HK-2 (cell line): ENCODE data around the gene PEX19.
"Not testable (repeated sequence)": the region's sequence is repeated elsewhere in the genome, so short reads cannot be mapped to it uniquely, and the experiment has no call there.

Experiments used
- DNase-seq: peaks from one replicate; pipeline ENCODE4 v3.0.0-alpha.2; 2018; ENCODE audit not compliant: unreplicated experiment

Gene PEX19, protein sequence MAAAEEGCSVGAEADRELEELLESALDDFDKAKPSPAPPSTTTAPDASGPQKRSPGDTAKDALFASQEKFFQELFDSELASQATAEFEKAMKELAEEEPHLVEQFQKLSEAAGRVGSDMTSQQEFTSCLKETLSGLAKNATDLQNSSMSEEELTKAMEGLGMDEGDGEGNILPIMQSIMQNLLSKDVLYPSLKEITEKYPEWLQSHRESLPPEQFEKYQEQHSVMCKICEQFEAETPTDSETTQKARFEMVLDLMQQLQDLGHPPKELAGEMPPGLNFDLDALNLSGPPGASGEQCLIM

DNA sequence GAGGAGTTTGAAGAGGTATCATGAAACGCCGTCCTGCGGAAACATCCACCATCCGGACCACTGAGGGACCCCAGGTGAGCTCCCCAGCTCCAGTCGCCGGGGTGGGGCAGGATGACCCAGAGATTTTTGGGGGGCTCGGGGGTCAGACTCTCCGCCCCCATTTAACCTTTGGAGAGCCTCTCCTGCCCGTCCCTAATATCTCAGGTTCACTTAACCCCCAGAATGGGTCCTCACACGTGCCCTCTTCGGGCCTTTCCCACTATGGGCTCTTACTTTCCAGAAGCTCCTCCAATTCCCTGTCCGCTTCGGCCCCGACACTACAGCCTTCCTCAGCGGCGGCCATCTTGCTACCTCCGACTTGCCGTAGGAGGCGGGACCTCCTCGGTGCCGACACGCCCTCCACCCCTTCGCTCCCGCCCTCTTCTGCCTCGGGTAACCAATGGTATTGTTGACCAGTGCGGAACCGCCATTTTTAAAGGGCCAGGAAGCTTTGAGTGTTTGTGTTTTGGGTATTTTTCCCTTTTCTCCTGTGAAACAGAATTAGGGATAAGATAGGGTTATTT lies at the start of gene PEX19:
Gene PEX19 (minus strand): TSS at position 352 of the 563 bp plus-strand sequence. CDS start 9 bp downstream, at position 343.
- peak; percentile 92 for DNase-seq

GRCh38 chr1:160332516-160332915 lies 47.6 kb upstream of the PEX19 start:
- DNase-seq = no peak

GRCh38 chr1:160330119-160330518 lies 45.2 kb upstream of the PEX19 start:
- DNase-seq = no peak

DNA sequence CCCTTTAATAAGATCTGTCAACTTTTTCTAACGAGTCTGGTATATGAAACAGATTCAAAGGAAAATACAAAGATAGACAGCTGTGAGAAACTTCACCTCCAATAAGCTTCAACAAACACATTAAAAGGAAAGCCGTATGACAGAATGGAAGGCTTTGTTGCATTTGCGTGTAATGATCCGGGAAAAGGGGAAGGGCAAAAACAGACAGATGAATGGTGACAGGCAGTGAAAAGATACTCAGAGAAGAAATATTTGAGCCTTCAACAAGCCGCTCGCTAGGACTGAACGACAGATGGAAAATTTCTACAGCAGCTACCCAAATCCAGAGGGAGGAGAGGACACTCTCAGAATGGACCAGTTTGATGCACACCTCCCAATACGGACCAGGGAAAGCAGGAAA lies 43.3 kb upstream of the PEX19 start:
- DNase-seq = no peak

DNA sequence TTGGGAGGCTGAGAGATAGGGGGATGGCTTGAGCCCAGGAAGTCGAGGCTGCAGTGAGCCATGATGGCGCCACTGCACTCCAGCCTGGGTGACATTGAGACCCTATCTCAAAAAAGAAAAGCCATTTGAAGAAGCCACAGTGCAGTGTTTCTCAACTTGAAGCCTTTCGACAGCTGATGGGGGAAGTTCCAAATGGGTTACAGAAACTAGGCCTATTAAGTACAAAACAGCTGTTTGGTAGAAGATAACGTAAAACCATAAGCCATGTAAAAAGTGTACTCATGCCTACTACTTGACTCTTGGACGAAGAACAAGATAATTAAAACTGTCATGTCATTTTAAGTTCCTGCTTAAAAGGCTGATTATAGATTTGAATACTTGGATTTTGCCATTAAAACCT lies 41.5 kb upstream of the PEX19 start:
- DNase-seq = no peak

DNA sequence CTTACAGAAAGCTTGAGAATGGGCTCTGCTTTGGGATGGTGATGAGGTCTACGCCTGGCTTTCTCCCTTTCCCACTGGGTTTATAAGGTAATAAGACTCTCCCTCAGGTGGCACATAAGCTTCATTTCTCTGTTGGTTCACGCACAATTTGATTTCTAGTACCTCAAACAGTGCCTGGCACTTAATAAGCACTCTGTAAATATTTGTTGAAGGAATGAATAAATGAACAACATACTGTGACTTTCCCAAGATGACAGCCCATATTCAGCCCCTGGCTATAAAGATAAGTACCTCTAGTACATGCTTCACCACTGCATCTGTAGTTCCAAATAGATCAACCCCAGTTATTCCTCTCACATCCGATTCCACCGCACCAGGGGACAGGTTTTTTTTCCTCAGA lies 40.3 kb upstream of the PEX19 start:
- no peak for DNase-seq

DNA sequence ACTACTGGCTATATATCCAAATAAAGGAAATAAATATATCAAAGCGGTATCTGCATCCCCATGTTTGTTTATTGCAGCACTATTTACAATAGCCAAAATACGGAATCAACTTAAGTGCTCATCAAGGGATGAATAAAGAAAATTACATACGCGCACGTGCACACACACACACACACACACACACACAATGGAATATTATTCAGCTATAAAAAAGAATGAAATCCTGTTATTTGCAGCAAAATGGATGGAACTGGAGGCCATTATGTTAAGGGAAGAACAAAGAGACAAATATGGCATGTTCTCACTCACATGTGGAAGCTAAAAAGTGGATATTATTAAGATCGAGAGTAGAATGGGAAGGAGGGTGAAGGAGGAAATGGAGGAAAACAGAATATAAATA lies 37.9 kb upstream of the PEX19 start:
- no peak for DNase-seq

DNA sequence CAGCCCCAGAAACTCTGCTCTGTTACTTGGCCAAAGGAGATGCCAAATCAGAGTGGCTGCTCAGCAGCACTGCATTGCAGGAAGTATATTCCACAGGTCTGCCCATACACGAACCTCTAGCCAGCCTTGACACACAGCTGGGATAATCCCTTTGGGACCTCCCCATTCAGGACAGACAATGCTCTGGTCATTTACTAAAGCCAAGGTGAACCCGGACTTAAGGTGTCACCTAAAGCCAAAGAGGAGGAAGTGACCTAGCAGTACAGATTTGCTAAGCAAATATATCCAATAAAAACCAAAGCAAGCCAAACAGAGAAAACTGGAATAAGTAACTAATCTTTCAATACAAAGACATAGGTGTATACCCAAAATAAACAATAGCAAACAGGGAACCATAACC lies 30.4 kb upstream of the PEX19 start:
- no peak for DNase-seq

- no peak for DNase-seq
Observed at GRCh38 chr1:160309571-160309970, 24.6 kb upstream of the PEX19 start.

GRCh38 chr1:160309185-160309557 lies 24.2 kb upstream of the PEX19 start:
- no peak for DNase-seq

DNA sequence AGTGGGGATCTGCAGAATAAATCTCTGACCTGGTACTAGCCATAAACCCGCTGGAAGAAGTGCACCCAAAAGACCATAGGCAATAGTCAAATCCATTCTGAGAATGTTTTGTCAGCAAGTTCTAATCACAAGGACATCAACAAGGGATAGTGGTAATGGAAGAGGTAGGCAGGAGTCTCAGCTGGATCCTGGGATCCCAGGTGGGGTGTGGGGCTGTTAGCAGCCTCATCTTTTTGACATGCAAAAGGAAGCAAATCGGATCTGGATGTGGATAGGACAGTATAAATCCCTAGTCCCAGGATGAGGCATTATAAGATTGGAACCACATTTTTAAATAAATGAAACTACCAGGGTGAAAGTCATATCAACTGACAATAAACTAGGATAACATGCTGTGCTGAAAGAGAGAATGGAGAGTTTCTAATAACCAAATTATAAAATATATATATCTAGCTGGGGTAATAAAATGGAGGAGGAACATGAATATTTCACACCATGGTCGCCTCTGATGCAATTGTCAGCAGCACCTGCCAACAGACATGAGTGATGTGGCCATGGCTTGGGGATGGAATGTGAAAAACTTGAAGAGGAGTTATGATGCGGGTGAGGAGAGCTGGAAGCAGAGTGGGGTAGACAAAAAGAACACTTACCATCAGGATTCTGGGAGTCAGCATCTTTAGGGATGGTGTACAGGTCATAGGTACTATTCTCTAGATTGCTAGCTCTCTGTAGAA lies 23.7 kb upstream of the PEX19 start:
- DNase-seq = no peak

DNA sequence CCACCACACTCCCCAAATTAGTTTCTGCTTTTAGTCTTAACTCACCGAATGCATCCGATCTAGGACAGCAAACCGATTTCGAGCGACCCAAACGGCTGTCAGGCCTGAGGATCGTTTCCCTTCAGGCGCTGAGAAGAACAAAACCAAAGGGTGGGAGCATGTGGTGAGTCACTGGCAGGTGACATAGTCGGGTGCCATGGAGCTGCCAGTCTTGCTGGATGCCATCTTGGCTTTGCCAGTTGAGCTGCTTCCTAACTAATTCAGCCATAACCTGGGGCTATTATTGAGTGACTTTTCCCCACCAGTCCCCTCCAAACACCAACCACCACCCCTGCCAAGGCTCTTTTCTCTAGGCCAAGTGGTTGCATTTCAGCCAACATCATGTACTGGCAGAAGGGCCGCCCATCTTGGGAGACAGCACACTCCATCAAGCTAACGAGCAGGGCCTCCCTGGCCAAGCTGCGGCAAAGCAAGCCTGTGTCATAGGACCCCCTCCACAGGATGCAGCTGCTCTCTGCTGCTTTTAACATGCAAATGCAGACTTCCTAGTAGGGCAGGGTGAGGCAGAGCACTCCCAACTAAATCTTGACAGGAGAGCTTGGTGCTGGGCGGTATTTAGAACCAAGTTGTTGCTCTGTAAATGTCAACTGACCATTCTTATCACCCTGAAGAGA lies 22.3 kb upstream of the PEX19 start:
- DNase-seq = no peak

DNA sequence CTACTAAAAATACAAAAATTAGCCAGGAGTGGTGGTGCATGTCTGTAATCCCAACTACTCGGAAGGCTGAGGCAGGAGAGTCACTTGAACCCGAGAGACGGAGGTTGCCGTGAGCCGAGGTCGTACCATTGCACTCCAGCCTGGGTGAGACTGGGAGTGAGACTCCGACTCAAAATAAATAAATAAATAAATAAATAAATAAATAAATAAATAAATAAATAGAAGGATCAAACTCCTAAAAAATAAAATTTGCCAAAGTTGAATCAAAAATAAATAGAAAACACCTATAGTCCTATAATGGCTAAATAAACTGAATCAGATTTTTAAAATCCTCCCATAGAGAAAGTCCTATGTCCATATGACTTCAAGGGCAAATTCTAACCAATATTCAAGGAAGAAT lies 15.2 kb upstream of the PEX19 start:
- no peak for DNase-seq

- no peak for DNase-seq
Observed at GRCh38 chr1:160296036-160296435, 11.1 kb upstream of the PEX19 start.

DNA sequence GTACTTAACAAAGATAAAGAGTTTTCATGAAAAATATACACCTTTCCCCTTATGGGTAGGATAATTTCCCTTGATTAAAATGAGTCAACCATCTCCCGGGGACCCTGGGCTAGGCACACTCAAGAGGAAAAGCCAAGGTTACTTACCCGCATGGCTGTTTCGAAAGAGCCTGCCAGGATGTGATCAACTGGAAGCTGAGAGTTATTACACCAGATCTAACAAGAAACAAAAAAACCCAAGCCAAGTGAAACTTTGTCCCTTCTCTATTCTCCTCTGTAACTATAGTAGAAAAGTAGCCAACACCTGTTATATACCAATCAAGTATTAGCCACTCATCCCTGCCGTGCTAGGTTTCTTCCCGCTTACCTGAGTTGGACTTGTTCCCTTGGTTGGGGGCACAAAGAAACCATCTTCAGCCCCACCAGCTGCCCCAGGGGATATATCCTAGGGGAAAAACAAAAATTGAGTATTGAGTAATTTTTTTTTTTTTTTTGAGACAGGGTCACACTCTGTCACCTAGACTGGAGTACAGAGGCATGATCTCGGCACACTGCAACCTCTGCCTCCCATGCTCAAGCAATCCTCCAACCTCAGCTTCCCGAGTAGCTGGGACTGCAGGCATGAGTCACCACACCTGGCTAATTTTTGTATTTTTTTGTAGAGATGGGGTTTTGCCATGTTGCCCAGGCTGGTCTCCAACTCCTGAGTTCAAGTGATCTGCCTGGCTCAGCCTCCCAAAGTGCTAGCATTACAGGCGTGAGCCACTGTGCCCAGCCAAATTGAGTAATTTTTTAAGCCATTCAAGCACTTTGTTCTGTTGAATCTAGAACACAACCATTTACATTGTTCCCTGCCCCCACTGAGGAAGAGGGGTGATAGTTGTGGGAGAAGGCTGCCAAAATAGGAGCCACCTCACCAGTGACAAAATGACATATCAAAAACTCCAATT lies 8.4 kb upstream of the PEX19 start:
- DNase-seq = no peak

DNA sequence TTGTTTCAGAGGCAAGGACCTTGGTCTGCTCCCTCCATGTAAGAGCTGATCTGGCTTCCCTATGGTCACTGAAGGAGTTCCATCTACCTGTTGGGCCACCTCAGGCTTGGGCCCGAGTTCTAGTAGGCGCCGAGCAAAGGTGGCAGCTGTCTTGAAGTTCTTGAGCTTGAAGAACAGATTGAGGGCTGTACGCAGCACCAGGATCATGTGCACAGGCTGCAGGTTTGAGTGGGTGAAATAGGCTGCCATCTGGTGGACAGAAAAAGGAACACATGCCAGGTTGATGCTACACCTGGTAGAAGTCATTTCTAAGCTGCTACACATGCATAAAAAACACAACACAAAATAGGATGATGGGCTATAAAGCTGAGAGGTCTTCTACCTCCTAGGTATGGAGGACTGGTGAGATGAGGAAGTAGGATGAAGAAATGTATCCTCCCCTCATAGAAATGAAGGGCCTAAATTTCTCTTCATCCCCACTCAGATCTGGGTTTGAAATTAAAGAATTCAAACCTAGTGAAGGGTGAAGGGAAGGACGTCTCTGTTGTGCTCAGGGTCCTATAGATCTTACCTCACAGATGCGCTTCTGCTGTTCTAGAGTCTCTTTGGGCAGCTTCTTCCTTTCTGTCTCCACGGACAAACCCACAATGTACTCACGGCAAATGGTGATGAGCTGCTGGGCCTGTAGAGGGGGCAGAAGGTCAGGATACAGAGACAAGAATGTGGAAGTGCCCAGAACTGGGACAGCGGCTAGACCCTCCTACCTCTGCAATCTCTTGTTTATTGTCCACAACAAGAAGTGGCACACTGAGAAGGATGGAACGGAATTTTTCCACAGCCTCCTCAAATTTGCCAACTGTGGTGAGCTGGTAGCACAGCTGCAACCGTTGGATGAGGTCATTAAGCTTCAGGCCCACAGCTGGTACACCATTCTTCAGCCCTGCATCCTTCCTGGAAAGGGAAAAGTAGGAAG lies 6.6 kb upstream of the PEX19 start:
- peak; percentile 44 for DNase-seq

GRCh38 chr1:160287769-160288168 lies 2.8 kb upstream of the PEX19 start:
- DNase-seq = not testable (repeated sequence)

DNA sequence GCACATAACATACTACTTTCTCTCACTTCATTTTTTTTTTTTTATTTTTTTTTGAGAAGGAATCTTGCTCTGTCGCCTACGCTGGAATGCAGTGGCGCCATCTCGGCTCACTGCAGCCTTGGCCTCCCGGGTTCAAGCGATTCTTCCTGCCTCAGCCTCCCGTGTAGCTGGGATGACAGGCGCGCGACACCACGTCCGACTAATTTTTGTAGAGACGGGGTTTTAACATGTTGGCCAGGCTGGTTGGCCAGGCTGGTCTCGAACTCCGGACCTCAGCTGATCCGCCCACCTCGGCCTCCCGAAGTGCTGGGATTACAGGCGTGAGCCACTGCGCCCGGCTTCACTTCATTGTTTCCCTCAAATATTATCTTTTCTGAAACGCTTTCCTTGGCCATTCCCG lies 573 bp upstream of the PEX19 start:
- DNase-seq = no peak

- DNase-seq = peak; percentile 26
Observed at GRCh38 chr1:160284220-160284781, 632 bp downstream of the PEX19 start.

GRCh38 chr1:160282807-160283206 lies 2.1 kb downstream of the PEX19 start:
- DNase-seq = no peak
